Measurements from ENCODE around the gene LRRC38. TPM values are rescaled to one million over a fixed set of nuclear protein-coding genes. Genes with fewer than 3 reads are reported as not detected.

The LRRC38 gene
- total and polyA plus RNA-seq, 2 donors (not counting 1 experiment from before 2014, with no cell fraction given): not detected

- Histone ChIP-seq H3K27ac (ENCODE audit: low read length in 2 of 2) (no peak overlapping the region), H3K36me3 (replicated peaks in 1 of 2; ENCODE audit: control extremely low read depth in 1 of 2, control insufficient read depth in 1 of 2, extremely low read depth in 1 of 2, insufficient read depth in 2 of 2, low read length in 1 of 2) (no peaks in the 10 kb centered on the region), H3K4me1 (ENCODE audit: control insufficient read depth in 2 of 2, insufficient read depth in 2 of 2, low read length in 2 of 2) (no peaks in the 10 kb centered on the region), H3K4me3 (ENCODE audit: control extremely low read depth in 1 of 5, extremely low read depth in 1 of 5, insufficient read depth in 1 of 5, low read depth in 2 of 5, low read length in 4 of 5) (no peak overlapping the region), H3K9ac (ENCODE audit: low read length) (no peak overlapping the region), H3K27me3 (replicated peaks in 1 of 4; ENCODE audit: control extremely low read depth in 1 of 4, control insufficient read depth in 3 of 4, insufficient read depth in 4 of 4, low read length in 3 of 4) (peaks cover 0 to 20% (median 0%) of the 10 kb centered on the region in 4 experiments), H3K4me2 (replicated peaks; ENCODE audit: low read depth, low read length, poor library complexity, severe bottlenecking) (no peak overlapping the region), H2AFZ (ENCODE audit: insufficient read depth, low read depth, low read length, poor library complexity, severe bottlenecking) (no peak overlapping the region), H3K79me2 (ENCODE audit: control insufficient read depth, insufficient read depth, low read length) (no peaks in the 10 kb centered on the region), H4K20me1 (ENCODE audit: control insufficient read depth, insufficient read depth, low read length, poor library complexity, severe bottlenecking) (no peaks in the 10 kb centered on the region), H3K9me3 (ENCODE audit: control extremely low read depth in 1 of 3, control insufficient read depth in 2 of 3, insufficient read depth in 1 of 3, low read length in 2 of 3) (peaks cover 0 to 5% (median 0%) of the 10 kb centered on the region in 3 donors)
- 4% methylated on average over 97 of the region's 98 CpGs for WGBS (ENCODE audit: insufficient coverage)
- DNase-seq: no peak
- no peak overlapping the region for H3K4me3 Mint-ChIP-seq
- no peaks in the 10 kb centered on the region for H3K9me3 Mint-ChIP-seq (ENCODE audit: insufficient read depth)
- peaks cover 47% of the 10 kb centered on the region for H3K27me3 Mint-ChIP-seq
- no peak for ATAC-seq (ENCODE audit: low read depth)
- no peak overlapping the region for H3K27ac Mint-ChIP-seq
- ChIA-PET POLR2A (no interaction called here), CTCF (no interaction called here)
- peaks cover 2% of the 10 kb centered on the region for H3K4me1 Mint-ChIP-seq
- intact Hi-C loops (cut with micrococcal nuclease): no loop called here
- TF ChIP-seq EZH2 (IDR thresholded peaks at IDR 0.05; ENCODE audit: borderline replicate concordance, insufficient read depth, low read depth, low read length, poor library complexity, severe bottlenecking): no peak
- no peak for TF ChIP-seq CTCF (IDR thresholded peaks at IDR 0.05)
Measured at GRCh38 chr1:13513063-13513894, 524 bp downstream of the LRRC38 start.

GRCh38 chr1:13512472-13512871 lies 1.3 kb downstream of the LRRC38 start:
- WGBS (ENCODE audit: insufficient coverage): 24% methylated on average over 7 of the region's 10 CpGs
- intact Hi-C loops (cut with micrococcal nuclease): no loop called here
- H3K4me3 Mint-ChIP-seq: no peak overlapping the region
- POLR2A ChIA-PET: no interaction called here
- Histone ChIP-seq H3K4me2 (replicated peaks; ENCODE audit: low read depth, low read length, poor library complexity, severe bottlenecking) (no peak overlapping the region), H3K4me1 (ENCODE audit: control insufficient read depth in 2 of 2, insufficient read depth in 2 of 2, low read length in 2 of 2) (no peaks in the 10 kb centered on the region), H3K36me3 (replicated peaks in 1 of 2; ENCODE audit: control extremely low read depth in 1 of 2, control insufficient read depth in 1 of 2, extremely low read depth in 1 of 2, insufficient read depth in 2 of 2, low read length in 1 of 2) (no peaks in the 10 kb centered on the region), H3K9me3 (ENCODE audit: control extremely low read depth in 1 of 3, control insufficient read depth in 2 of 3, insufficient read depth in 1 of 3, low read length in 2 of 3) (no peaks in the 10 kb centered on the region), H3K4me3 (ENCODE audit: control extremely low read depth in 1 of 5, extremely low read depth in 1 of 5, insufficient read depth in 1 of 5, low read depth in 2 of 5, low read length in 4 of 5) (no peak overlapping the region), H3K9ac (ENCODE audit: low read length) (no peak overlapping the region), H3K27ac (ENCODE audit: low read length in 2 of 2) (no peak overlapping the region), H2AFZ (ENCODE audit: insufficient read depth, low read depth, low read length, poor library complexity, severe bottlenecking) (no peak overlapping the region), H3K27me3 (replicated peaks in 1 of 4; ENCODE audit: control extremely low read depth in 1 of 4, control insufficient read depth in 3 of 4, insufficient read depth in 4 of 4, low read length in 3 of 4) (peaks cover 0 to 16% (median 0%) of the 10 kb centered on the region in 4 experiments), H4K20me1 (ENCODE audit: control insufficient read depth, insufficient read depth, low read length, poor library complexity, severe bottlenecking) (no peaks in the 10 kb centered on the region), H3K79me2 (ENCODE audit: control insufficient read depth, insufficient read depth, low read length) (no peaks in the 10 kb centered on the region)
- peaks cover 2% of the 10 kb centered on the region for H3K4me1 Mint-ChIP-seq
- peaks cover 39% of the 10 kb centered on the region for H3K27me3 Mint-ChIP-seq
- no peaks in the 10 kb centered on the region for H3K9me3 Mint-ChIP-seq (ENCODE audit: insufficient read depth)
- TF ChIP-seq CTCF (IDR thresholded peaks at IDR 0.05) (no peak), EZH2 (IDR thresholded peaks at IDR 0.05; ENCODE audit: borderline replicate concordance, insufficient read depth, low read depth, low read length, poor library complexity, severe bottlenecking) (no peak)
- H3K27ac Mint-ChIP-seq: no peak overlapping the region
- CTCF ChIA-PET: no interaction called here
- no peak for DNase-seq
- no peak for ATAC-seq (ENCODE audit: low read depth)

Measured in B cell (primary cell).